Upper lobe of left lung (tissue), 4 donors: ENCODE results near the gene RAPGEF1.

Experiments used
- POLR2A ChIP-seq, 4 donors: fragments of 450-650 bp; IDR thresholded peaks; one replicate each; pipeline ENCODE4 v1.5.1; 2016 to 2017; ENCODE audit warnings: antibody characterized with exemption in 4 of 4, mild to moderate bottlenecking in 2 of 4
- TF ChIP-seq, protein P1 (sequence below), 6 experiments: fragments of 450-650 bp in 4 of 6; fragments of 200-600 bp in 2 of 6; sonication (generic) in 2 of 6; IDR thresholded peaks; one replicate each; pipeline ENCODE4 v1.5.1; 2016 to 2019; ENCODE audit warnings: antibody characterized with exemption in 6 of 6

DNA sequence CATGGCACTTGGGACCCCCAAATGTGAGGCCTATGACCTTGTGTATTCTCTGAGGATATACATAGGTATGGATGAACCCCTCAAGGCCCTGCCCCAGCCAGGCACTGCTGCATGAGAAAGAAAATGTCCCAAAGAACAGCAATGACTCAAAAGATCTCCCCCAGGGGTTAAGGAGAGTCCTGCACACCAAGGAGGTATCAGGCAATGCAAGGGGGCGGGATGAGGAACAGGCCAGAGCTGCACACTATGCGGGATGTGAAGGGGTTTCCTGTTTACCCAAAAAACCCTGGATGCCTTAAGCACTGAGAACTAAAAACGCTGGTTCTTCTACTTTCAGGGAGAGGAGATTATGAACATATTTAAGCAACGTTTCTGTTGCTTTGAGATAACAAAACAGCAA lies 3.4 kb downstream of the RAPGEF1 start:
- TF ChIP-seq, protein P1, sequence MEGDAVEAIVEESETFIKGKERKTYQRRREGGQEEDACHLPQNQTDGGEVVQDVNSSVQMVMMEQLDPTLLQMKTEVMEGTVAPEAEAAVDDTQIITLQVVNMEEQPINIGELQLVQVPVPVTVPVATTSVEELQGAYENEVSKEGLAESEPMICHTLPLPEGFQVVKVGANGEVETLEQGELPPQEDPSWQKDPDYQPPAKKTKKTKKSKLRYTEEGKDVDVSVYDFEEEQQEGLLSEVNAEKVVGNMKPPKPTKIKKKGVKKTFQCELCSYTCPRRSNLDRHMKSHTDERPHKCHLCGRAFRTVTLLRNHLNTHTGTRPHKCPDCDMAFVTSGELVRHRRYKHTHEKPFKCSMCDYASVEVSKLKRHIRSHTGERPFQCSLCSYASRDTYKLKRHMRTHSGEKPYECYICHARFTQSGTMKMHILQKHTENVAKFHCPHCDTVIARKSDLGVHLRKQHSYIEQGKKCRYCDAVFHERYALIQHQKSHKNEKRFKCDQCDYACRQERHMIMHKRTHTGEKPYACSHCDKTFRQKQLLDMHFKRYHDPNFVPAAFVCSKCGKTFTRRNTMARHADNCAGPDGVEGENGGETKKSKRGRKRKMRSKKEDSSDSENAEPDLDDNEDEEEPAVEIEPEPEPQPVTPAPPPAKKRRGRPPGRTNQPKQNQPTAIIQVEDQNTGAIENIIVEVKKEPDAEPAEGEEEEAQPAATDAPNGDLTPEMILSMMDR (IDR thresholded peaks at IDR 0.05), result no peak
- no peak for TF ChIP-seq POLR2A (IDR thresholded peaks at IDR 0.05)
